HepG2 (cell line): ENCODE data around the gene MRPL34. TPM values are rescaled to one million over a fixed set of nuclear protein-coding genes. Genes with fewer than 3 reads are reported as not detected.
A peak's percentile ranks its signal among the peaks of the same experiment; 100 is the strongest.

ENCODE experiments used
- AGO1 ChIP-seq: fragments of 200-400 bp; formaldehyde crosslinking; IDR thresholded peaks from 2 replicates; pipeline ENCODE4 v1.6.1; 2017; ENCODE audit warnings: mild to moderate bottlenecking, low read depth, low read length, moderate library complexity; ENCODE audit not compliant: poor library complexity, severe bottlenecking
- ARHGAP35 ChIP-seq: sonication (generic); formaldehyde crosslinking; IDR thresholded peaks from 2 replicates; pipeline ENCODE4 v1.9.0; 2022; ENCODE audit warnings: mild to moderate bottlenecking, inconsistent platforms, moderate library complexity, missing genetic modification reagents, borderline replicate concordance
- DMAP1 ChIP-seq: IDR thresholded peaks from 2 replicates; pipeline ENCODE4 v1.6.1; 2016
- EP300 ChIP-seq, 3 experiments: sonication (generic) in 1 of 3; formaldehyde crosslinking in 1 of 3; IDR thresholded peaks; 2 replicates each; pipeline versions ENCODE4 v1.5.1 to v1.6.1; 2011 to 2020; ENCODE audit warnings: low read depth in 2 of 3, low read length in 2 of 3, borderline replicate concordance in 1 of 3, improper control_type of control experiment in 1 of 3, mild to moderate bottlenecking in 1 of 3, missing genetic modification reagents in 1 of 3, moderate library complexity in 1 of 3
- HNRNPUL1 ChIP-seq: fragments of 200-400 bp; formaldehyde crosslinking; IDR thresholded peaks from 2 replicates; pipeline ENCODE4 v1.6.1; 2017; ENCODE audit warnings: low read depth, mild to moderate bottlenecking, low read length, moderate library complexity
- JUN ChIP-seq: sonication (generic); formaldehyde crosslinking; IDR thresholded peaks from 2 replicates; pipeline ENCODE4 v1.4.0; 2020; ENCODE audit warnings: mild to moderate bottlenecking, missing genetic modification reagents
- KDM2A ChIP-seq: sonication (generic); formaldehyde crosslinking; IDR thresholded peaks from 2 replicates; pipeline ENCODE4 v1.4.0; 2020; ENCODE audit warnings: low read depth, missing genetic modification reagents, borderline replicate concordance
- LCORL ChIP-seq, 2 experiments: fragments of 450-650 bp in 1 of 2; sonication (generic) in 1 of 2; formaldehyde crosslinking in 1 of 2; IDR thresholded peaks; 2 replicates each; pipeline versions ENCODE4 v1.5.0 to v1.6.1; 2017 to 2020; ENCODE audit warnings: antibody characterized with exemption in 1 of 2, missing genetic modification reagents in 1 of 2
- MED8 ChIP-seq: sonication (generic); formaldehyde crosslinking; IDR thresholded peaks from 2 replicates; pipeline ENCODE4 v1.8.1; 2023; ENCODE audit warnings: mild to moderate bottlenecking, missing genetic modification reagents; ENCODE audit not compliant: insufficient replicate concordance
- MIER2 ChIP-seq: IDR thresholded peaks from 2 replicates; pipeline ENCODE4 v1.6.1; 2016; ENCODE audit warnings: missing biosample characterization, missing genetic modification reagents
- RFXANK ChIP-seq: IDR thresholded peaks from 2 replicates; pipeline ENCODE4 v1.6.1; 2016
- TEAD2 ChIP-seq: sonication (generic); formaldehyde crosslinking; IDR thresholded peaks from 2 replicates; pipeline ENCODE4 v1.9.0; 2021; ENCODE audit warnings: missing genetic modification reagents
- ZNF12 ChIP-seq: sonication (generic); formaldehyde crosslinking; IDR thresholded peaks from 2 replicates; pipeline ENCODE4 v1.5.0; 2020; ENCODE audit warnings: missing genetic modification reagents
- ZNF460 ChIP-seq: sonication (generic); formaldehyde crosslinking; IDR thresholded peaks from 2 replicates; pipeline ENCODE4 v1.5.1; 2020; ENCODE audit warnings: missing genetic modification reagents, mild to moderate bottlenecking, borderline replicate concordance
- ZNF546 ChIP-seq: sonication (generic); formaldehyde crosslinking; conservative IDR thresholded peaks from 2 replicates; pipeline ENCODE4 v1.8.1; 2023; ENCODE audit warnings: mild to moderate bottlenecking, missing genetic modification reagents
- ZNF672 ChIP-seq: sonication (generic); formaldehyde crosslinking; IDR thresholded peaks from 2 replicates; pipeline ENCODE4 v1.8.1; 2022; ENCODE audit warnings: missing genetic modification reagents
- ZNF761 ChIP-seq: sonication (generic); formaldehyde crosslinking; conservative IDR thresholded peaks from 2 replicates; pipeline ENCODE4 v1.4.0; 2020; ENCODE audit warnings: mild to moderate bottlenecking, missing genetic modification reagents
- polyA plus RNA-seq, 8 experiments: library from polyadenylated mRNA; depleted of rRNA in 3 of 8; stranded (reverse) in 7 of 8; unstranded in 1 of 8; fragments of >200 nt; fragmentation: Illumina TruSeq in 4 of 8; extraction: Trizol in 4 of 8; gene quantifications; 2 replicates each; pipeline versions ENCODE4 v1.2.1 to v1.2.3, GENCODE V29; 2011 to 2016; ENCODE audit warnings: low read depth in 4 of 8, missing spikeins in 1 of 8, mixed read lengths in 1 of 8; ENCODE audit not compliant: insufficient read depth in 1 of 8
- total RNA-seq, 5 experiments: library from RNA; depleted of rRNA; stranded (reverse); fragments of >200 nt; fragmentation: Illumina TruSeq; extraction: Trizol; gene quantifications; 2 replicates each; pipeline ENCODE4 v1.2.3, GENCODE V29; 2016; ENCODE audit warnings: low read depth in 1 of 5
- TF ChIP-seq, protein P1 (sequence below): sonication (generic); formaldehyde crosslinking; IDR thresholded peaks from 2 replicates; pipeline ENCODE4 v1.4.0; 2020; ENCODE audit warnings: mild to moderate bottlenecking, missing genetic modification reagents
- TF ChIP-seq, protein P2 (sequence below): sonication (generic); formaldehyde crosslinking; IDR thresholded peaks from 2 replicates; pipeline ENCODE4 v1.4.0; 2020; ENCODE audit warnings: mild to moderate bottlenecking, missing genetic modification reagents
- TF ChIP-seq, protein P3 (sequence below): sonication (generic); formaldehyde crosslinking; conservative IDR thresholded peaks from 2 replicates; pipeline ENCODE4 v1.8.0; 2022; ENCODE audit warnings: mild to moderate bottlenecking, moderate library complexity, missing genetic modification reagents

Gene MRPL34
- total and polyA plus RNA-seq, 2 of the 13 experiments (the other 11 are each of a cell fraction or from before 2014, with no cell fraction given), result 74.0 to 77.3 TPM

DNA sequence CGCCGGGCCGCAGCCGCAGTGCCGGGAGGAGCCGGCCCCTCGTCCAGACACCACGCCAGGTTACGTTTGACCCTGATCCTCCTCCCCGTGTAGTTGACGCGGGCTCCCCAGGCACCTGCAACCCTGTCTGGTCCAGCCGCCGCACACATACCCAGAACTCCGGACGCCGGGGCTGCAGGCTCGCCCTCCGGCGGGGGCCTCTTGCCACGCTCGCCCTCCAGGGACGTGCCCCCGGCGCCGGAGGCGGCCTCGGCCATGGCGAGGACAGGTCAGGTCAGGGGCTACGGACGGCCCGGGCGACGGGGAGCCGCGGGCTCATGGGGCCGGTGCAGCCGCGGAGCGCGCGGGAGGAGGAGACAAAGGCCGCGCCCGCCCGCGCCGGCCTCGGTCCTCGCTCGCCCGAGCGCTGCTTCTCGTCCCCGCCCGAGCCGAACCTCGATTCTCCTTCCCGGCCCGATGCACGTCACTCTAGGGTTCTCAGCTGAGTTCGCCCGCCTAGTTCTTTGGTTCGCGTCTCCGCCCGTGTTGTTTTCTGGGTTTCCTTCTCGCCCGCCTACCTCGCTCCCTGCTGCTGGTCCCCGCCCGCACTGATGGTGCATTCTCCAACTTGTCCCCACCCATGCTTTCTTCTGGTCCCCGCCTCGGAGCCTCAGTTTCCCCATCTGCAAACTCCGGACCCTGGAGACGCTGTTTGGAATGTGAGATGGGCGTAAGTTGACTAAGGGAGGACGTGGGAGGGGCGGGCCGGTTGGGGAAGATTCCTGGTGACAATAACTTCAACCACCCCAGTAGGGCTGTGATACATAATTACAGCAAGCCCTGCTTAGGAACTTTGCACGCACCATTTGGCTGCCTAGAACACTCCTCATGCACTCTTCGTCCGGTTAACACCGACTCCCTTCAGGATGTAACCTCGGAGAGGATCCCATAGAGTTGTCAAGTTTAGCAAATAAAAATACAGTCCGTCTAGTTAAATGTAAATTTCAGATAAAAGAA, 29.0 kb downstream of the MRPL34 start, which contains the start of gene ANO8 (continued):
- TF ChIP-seq, protein P1, sequence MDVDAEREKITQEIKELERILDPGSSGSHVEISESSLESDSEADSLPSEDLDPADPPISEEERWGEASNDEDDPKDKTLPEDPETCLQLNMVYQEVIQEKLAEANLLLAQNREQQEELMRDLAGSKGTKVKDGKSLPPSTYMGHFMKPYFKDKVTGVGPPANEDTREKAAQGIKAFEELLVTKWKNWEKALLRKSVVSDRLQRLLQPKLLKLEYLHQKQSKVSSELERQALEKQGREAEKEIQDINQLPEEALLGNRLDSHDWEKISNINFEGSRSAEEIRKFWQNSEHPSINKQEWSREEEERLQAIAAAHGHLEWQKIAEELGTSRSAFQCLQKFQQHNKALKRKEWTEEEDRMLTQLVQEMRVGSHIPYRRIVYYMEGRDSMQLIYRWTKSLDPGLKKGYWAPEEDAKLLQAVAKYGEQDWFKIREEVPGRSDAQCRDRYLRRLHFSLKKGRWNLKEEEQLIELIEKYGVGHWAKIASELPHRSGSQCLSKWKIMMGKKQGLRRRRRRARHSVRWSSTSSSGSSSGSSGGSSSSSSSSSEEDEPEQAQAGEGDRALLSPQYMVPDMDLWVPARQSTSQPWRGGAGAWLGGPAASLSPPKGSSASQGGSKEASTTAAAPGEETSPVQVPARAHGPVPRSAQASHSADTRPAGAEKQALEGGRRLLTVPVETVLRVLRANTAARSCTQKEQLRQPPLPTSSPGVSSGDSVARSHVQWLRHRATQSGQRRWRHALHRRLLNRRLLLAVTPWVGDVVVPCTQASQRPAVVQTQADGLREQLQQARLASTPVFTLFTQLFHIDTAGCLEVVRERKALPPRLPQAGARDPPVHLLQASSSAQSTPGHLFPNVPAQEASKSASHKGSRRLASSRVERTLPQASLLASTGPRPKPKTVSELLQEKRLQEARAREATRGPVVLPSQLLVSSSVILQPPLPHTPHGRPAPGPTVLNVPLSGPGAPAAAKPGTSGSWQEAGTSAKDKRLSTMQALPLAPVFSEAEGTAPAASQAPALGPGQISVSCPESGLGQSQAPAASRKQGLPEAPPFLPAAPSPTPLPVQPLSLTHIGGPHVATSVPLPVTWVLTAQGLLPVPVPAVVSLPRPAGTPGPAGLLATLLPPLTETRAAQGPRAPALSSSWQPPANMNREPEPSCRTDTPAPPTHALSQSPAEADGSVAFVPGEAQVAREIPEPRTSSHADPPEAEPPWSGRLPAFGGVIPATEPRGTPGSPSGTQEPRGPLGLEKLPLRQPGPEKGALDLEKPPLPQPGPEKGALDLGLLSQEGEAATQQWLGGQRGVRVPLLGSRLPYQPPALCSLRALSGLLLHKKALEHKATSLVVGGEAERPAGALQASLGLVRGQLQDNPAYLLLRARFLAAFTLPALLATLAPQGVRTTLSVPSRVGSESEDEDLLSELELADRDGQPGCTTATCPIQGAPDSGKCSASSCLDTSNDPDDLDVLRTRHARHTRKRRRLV (CRISPR knock-in tag), result 0 out of 2 replicates have a peak, but pooled peaks have one; percentile 40
- TF ChIP-seq LCORL (IDR thresholded peaks at IDR 0.05) (no peak), LCORL (CRISPR knock-in tag; IDR thresholded peaks at IDR 0.05) (peak; percentile 84), ARHGAP35 (CRISPR knock-in tag) (no peak), TEAD2 (CRISPR knock-in tag) (no peak), KDM2A (CRISPR knock-in tag) (peak; percentile 91), JUN (0 out of 2 replicates have a peak, but pooled peaks have one; percentile 24), RFXANK (CRISPR knock-in tag) (no peak), ZNF672 (CRISPR knock-in tag) (no peak), MIER2 (CRISPR knock-in tag) (no peak), ZNF460 (CRISPR knock-in tag) (no peak), AGO1 (no peak), ZNF546 (CRISPR knock-in tag) (peak; percentile 63; the same call in 1 of the 2 replicates), ZNF761 (CRISPR knock-in tag) (no peak), ZNF12 (CRISPR knock-in tag) (no peak), HNRNPUL1 (no peak), DMAP1 (CRISPR knock-in tag) (no peak), MED8 (CRISPR knock-in tag) (no peak), EP300 (IDR thresholded peaks at IDR 0.05; ENCODE audit: low read depth in 2 of 2, low read length in 2 of 2) (no peak), EP300 (CRISPR knock-in tag; IDR thresholded peaks at IDR 0.05; ENCODE audit: borderline replicate concordance) (no peak)
- TF ChIP-seq, protein P2, sequence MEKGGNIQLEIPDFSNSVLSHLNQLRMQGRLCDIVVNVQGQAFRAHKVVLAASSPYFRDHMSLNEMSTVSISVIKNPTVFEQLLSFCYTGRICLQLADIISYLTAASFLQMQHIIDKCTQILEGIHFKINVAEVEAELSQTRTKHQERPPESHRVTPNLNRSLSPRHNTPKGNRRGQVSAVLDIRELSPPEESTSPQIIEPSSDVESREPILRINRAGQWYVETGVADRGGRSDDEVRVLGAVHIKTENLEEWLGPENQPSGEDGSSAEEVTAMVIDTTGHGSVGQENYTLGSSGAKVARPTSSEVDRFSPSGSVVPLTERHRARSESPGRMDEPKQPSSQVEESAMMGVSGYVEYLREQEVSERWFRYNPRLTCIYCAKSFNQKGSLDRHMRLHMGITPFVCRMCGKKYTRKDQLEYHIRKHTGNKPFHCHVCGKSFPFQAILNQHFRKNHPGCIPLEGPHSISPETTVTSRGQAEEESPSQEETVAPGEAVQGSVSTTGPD (CRISPR knock-in tag), result no peak
- TF ChIP-seq, protein P3, sequence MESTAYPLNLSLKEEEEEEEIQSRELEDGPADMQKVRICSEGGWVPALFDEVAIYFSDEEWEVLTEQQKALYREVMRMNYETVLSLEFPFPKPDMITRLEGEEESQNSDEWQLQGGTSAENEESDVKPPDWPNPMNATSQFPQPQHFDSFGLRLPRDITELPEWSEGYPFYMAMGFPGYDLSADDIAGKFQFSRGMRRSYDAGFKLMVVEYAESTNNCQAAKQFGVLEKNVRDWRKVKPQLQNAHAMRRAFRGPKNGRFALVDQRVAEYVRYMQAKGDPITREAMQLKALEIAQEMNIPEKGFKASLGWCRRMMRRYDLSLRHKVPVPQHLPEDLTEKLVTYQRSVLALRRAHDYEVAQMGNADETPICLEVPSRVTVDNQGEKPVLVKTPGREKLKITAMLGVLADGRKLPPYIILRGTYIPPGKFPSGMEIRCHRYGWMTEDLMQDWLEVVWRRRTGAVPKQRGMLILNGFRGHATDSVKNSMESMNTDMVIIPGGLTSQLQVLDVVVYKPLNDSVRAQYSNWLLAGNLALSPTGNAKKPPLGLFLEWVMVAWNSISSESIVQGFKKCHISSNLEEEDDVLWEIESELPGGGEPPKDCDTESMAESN (CRISPR knock-in tag), result peak; percentile 91; the same call in 1 of the 2 replicates
